Natural killer cell (primary cell): ENCODE data around the gene UNC13C. TPM values are rescaled to one million over a fixed set of nuclear protein-coding genes. Genes with fewer than 3 reads are reported as not detected.

Source experiments
- ATAC-seq, 3 donors: fragments of 150-1000 bp in 2 of 3; fragments of 200-7000 bp in 1 of 3; cut with Tn5 transposase; 1 replicate in 1 of 3; 2 replicates in 2 of 3; pipeline ENCODE4 v1.10.0; 2021; ENCODE audit warnings: mild to moderate bottlenecking in 2 of 3, moderate library complexity in 2 of 3
- DNase-seq, 2 donors: peaks; one replicate each; pipeline versions ENCODE4 v3.0.0 to v3.0.0-alpha.2; 2013 to 2021; ENCODE audit warnings: mixed read lengths in 1 of 2
- H3K27ac ChIP-seq: one replicate; pipeline ENCODE4 v1.5.1; 2013; ENCODE audit warnings: mild to moderate bottlenecking, low read length
- H3K27me3 ChIP-seq: one replicate; pipeline ENCODE4 v1.6.1; 2013; ENCODE audit warnings: low read length; ENCODE audit not compliant: control insufficient read depth, insufficient read depth
- H3K36me3 ChIP-seq: one replicate; pipeline ENCODE4 v1.6.1; 2013; ENCODE audit warnings: low read length; ENCODE audit not compliant: control insufficient read depth, insufficient read depth
- H3K4me1 ChIP-seq: one replicate; pipeline ENCODE4 v1.6.1; 2013; ENCODE audit warnings: low read length; ENCODE audit not compliant: control insufficient read depth, insufficient read depth
- H3K4me3 ChIP-seq: one replicate; pipeline ENCODE4 v1.5.1; 2013; ENCODE audit warnings: low read length
- H3K9me3 ChIP-seq: one replicate; pipeline ENCODE4 v1.6.1; 2013; ENCODE audit warnings: low read length; ENCODE audit not compliant: control insufficient read depth, insufficient read depth
- H3K27ac Mint-ChIP-seq, 2 donors: one replicate each; pipeline ENCODE4 v1.8.0; 2022; ENCODE audit warnings: mild to moderate bottlenecking in 2 of 2, mixed read lengths in 2 of 2, moderate library complexity in 1 of 2
- H3K27me3 Mint-ChIP-seq, 2 donors: one replicate each; pipeline ENCODE4 v1.8.0; 2022; ENCODE audit warnings: low read depth in 2 of 2, mixed read lengths in 2 of 2
- H3K36me3 Mint-ChIP-seq: one replicate; pipeline ENCODE4 v1.8.0; 2022; ENCODE audit warnings: mixed read lengths
- H3K4me1 Mint-ChIP-seq, 2 donors: one replicate each; pipeline ENCODE4 v1.8.0; 2022; ENCODE audit warnings: mixed read lengths in 2 of 2
- H3K4me3 Mint-ChIP-seq: one replicate; pipeline ENCODE4 v1.8.0; 2022; ENCODE audit warnings: mild to moderate bottlenecking, moderate library complexity, mixed read lengths
- H3K9me3 Mint-ChIP-seq, 2 donors: one replicate each; pipeline ENCODE4 v1.8.0; 2022; ENCODE audit warnings: mixed read lengths in 2 of 2
- WGBS: methylation state at CpG from one replicate; pipeline ENCODE4 v1.1.7; 2013; ENCODE audit warnings: missing lambda C conversion rate; ENCODE audit not compliant: insufficient coverage; 5-methylcytosine and 5-hydroxymethylcytosine counted together
- intact Hi-C: fragments of 100-400 bp; cut with micrococcal nuclease; formaldehyde crosslinking; loops from one replicate; pipeline ENCODE4 v1.14.2; 2022
- total RNA-seq, 4 donors: library from RNA; stranded (reverse); fragments of 120-200 nt in 1 of 4; gene quantifications; one replicate each; pipeline versions ENCODE4 v1.2.3 to v1.2.4, GENCODE V29; 2013 to 2022
- TF ChIP-seq, protein P1 (sequence below): fragments of 200-600 bp; IDR thresholded peaks from one replicate; pipeline ENCODE4 v1.8.0; 2022; ENCODE audit warnings: antibody characterized with exemption

UNC13C gene
- total RNA-seq, 3 donors from 2014 or later (not counting 1 experiment from before 2014, with no cell fraction given), result not detected

DNA sequence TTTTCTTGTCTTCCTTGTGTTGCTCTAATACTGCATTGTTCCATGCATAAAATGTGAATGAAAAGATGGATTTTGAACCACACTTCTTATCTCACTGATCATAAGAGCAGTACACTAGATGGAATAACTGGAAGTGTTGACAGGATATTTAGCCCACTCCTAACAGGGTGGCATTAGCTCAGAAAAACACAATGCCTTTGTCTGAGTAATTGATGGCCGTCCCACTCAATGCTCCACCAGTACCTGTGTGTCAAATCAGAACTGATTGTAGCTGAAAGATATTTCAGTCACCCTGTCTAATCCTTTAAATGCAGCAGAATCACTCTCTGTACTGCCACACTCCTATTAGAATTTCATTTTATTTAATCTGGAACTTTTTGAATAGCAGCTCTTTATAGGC, 526.5 kb downstream of the UNC13C start:
- no peak overlapping the region for H3K4me3 Mint-ChIP-seq
- H3K27ac ChIP-seq, result no peak overlapping the region

DNA sequence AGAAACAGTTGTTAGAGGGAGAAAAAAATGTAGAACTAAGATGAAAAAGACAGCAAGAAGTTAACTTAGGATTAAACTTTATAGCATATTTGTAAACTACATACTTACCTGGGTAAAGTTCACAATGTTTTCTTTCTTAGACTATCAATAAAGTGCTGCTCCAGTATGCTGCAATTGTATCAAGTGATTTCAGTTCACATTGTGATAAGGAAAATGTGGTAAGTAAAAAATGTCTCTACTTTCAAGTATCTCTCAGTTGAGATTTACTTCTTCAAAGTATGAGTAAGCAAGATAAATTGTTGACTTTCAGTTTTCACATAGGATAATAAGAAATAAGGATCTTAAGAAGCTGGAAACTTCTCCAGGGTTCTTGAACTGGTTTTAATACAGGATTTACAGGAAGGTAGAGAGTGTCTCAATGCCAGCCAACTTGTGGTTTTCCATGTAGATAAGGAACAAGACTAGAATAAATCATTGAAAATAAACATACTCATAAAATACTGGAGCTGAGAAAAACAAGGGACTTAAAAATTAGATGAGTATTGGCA, 528.8 kb downstream of the UNC13C start:
- no peaks in the 10 kb centered on the region for H3K36me3 ChIP-seq
- intact Hi-C loops, result no loop called here
- H3K4me3 ChIP-seq, result no peak overlapping the region
- H3K9me3 ChIP-seq, result no peaks in the 10 kb centered on the region
- no peaks in the 10 kb centered on the region for H3K4me1 Mint-ChIP-seq
- H3K27me3 Mint-ChIP-seq, result no peaks in the 10 kb centered on the region
- ATAC-seq (no peak), DNase-seq (no peak)
- no peak overlapping the region for H3K27ac ChIP-seq
- H3K4me1 ChIP-seq, result no peaks in the 10 kb centered on the region
- no peak overlapping the region for H3K4me3 Mint-ChIP-seq
- TF ChIP-seq, protein P1, sequence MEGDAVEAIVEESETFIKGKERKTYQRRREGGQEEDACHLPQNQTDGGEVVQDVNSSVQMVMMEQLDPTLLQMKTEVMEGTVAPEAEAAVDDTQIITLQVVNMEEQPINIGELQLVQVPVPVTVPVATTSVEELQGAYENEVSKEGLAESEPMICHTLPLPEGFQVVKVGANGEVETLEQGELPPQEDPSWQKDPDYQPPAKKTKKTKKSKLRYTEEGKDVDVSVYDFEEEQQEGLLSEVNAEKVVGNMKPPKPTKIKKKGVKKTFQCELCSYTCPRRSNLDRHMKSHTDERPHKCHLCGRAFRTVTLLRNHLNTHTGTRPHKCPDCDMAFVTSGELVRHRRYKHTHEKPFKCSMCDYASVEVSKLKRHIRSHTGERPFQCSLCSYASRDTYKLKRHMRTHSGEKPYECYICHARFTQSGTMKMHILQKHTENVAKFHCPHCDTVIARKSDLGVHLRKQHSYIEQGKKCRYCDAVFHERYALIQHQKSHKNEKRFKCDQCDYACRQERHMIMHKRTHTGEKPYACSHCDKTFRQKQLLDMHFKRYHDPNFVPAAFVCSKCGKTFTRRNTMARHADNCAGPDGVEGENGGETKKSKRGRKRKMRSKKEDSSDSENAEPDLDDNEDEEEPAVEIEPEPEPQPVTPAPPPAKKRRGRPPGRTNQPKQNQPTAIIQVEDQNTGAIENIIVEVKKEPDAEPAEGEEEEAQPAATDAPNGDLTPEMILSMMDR, result no peak
- no peaks in the 10 kb centered on the region for H3K9me3 Mint-ChIP-seq
- no peaks in the 10 kb centered on the region for H3K27me3 ChIP-seq
- H3K36me3 Mint-ChIP-seq, result no peaks in the 10 kb centered on the region
- H3K27ac Mint-ChIP-seq, result no peak overlapping the region

More for the DNA sequence above, 526.5 kb downstream of the UNC13C start:
- no peaks in the 10 kb centered on the region for H3K9me3 ChIP-seq
- no peaks in the 10 kb centered on the region for H3K27me3 ChIP-seq
- TF ChIP-seq, protein P1, result no peak
- DNase-seq (no peak), ATAC-seq (no peak)
- H3K27ac Mint-ChIP-seq, result no peak overlapping the region
- intact Hi-C loops, result no loop called here
- 75% methylated on average over 1 of the region's 1 CpG for WGBS
- H3K4me1 ChIP-seq, result no peaks in the 10 kb centered on the region
- no peaks in the 10 kb centered on the region for H3K27me3 Mint-ChIP-seq
- no peaks in the 10 kb centered on the region for H3K36me3 Mint-ChIP-seq
- H3K9me3 Mint-ChIP-seq, result no peaks in the 10 kb centered on the region
- H3K36me3 ChIP-seq, result no peaks in the 10 kb centered on the region
- H3K4me1 Mint-ChIP-seq, result no peaks in the 10 kb centered on the region
- no peak overlapping the region for H3K4me3 ChIP-seq

DNA sequence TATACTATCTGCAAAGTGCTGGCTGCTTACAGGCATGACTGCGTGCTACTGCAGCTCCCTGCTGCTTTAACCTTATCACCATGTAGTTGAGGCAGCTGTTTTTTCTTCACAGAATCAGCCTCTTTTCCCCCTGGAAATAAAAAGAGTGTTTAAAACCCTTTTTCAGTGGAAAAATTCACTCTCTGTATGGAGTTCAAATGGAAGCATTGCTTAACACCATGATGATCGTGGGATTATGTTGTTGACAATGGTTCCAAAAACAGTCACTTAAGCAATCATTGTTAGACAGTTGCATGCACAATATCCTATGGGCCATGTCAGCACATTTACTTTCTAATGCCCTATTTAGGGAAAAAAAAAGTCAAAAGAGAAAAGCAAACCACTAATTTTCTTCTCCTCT, 536.4 kb downstream of the UNC13C start:
- Histone ChIP-seq H3K27me3 (no peaks in the 10 kb centered on the region), H3K36me3 (no peaks in the 10 kb centered on the region), H3K4me3 (no peak overlapping the region), H3K9me3 (no peaks in the 10 kb centered on the region), H3K4me1 (no peaks in the 10 kb centered on the region), H3K27ac (no peak overlapping the region)
- no peaks in the 10 kb centered on the region for H3K36me3 Mint-ChIP-seq
- DNase-seq (no peak), ATAC-seq (no peak)
- H3K9me3 Mint-ChIP-seq, result no peaks in the 10 kb centered on the region
- WGBS, result 80% methylated on average over 2 of the region's 2 CpGs
- intact Hi-C loops, result no loop called here
- H3K27ac Mint-ChIP-seq, result no peak overlapping the region
- H3K4me1 Mint-ChIP-seq, result peaks cover 14 to 15% of the 10 kb centered on the region in 2 donors
- no peak overlapping the region for H3K4me3 Mint-ChIP-seq
- TF ChIP-seq, protein P1, result no peak
- no peaks in the 10 kb centered on the region for H3K27me3 Mint-ChIP-seq
